ENCODE data around the gene FRMPD4.

FRMPD4 gene

DNA sequence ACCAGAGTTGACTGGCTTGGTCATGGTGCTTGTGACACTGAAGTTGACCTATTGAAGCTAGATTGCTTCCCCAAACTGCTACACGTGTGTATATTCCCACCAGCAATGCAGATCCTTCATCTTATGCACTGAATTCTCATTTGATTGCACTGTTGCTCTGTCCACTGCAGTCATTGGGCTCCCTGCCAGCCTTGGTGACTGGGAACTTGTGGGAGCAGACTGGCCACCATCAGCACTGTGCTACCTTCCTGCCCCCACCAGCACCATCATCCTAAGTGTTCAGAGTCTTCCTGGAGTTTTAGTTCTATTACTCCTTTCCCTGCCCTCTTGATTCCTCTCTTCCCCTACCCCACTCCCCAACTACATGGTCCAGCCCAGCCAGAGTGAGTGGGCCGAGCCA, 535.2 kb downstream of the FRMPD4 start:
- Histone ChIP-seq H3K9me3 (ENCODE audit: insufficient read depth, low read depth, low read length) (no peaks in the 10 kb centered on the region), H3K9ac (ENCODE audit: low read depth, low read length, poor library complexity, severe bottlenecking) (no peak overlapping the region), H3K79me2 (ENCODE audit: insufficient read depth, low read length) (no peaks in the 10 kb centered on the region), H3K9me2 (replicated peaks; ENCODE audit: low read depth, low read length) (no peaks in the 10 kb centered on the region), H3F3A (ENCODE audit: low read depth) (no peaks in the 10 kb centered on the region), H3K4me2 (ENCODE audit: low read depth, low read length, poor library complexity, severe bottlenecking) (no peak overlapping the region), H3K36me3 (ENCODE audit: insufficient read depth, low read length) (no peaks in the 10 kb centered on the region), H2AFZ (ENCODE audit: low read length) (no peak overlapping the region), H3K4me3 (ENCODE audit: low read length, poor library complexity, severe bottlenecking) (no peak overlapping the region), H3K4me1 (ENCODE audit: insufficient read depth, low read length, poor library complexity, severe bottlenecking) (no peaks in the 10 kb centered on the region), H3K27me3 (ENCODE audit: insufficient read depth, low read length, poor library complexity, severe bottlenecking) (no peaks in the 10 kb centered on the region), H4K20me1 (ENCODE audit: insufficient read depth, low read length, poor library complexity, severe bottlenecking) (no peaks in the 10 kb centered on the region)
- TF ChIP-seq, protein P1, sequence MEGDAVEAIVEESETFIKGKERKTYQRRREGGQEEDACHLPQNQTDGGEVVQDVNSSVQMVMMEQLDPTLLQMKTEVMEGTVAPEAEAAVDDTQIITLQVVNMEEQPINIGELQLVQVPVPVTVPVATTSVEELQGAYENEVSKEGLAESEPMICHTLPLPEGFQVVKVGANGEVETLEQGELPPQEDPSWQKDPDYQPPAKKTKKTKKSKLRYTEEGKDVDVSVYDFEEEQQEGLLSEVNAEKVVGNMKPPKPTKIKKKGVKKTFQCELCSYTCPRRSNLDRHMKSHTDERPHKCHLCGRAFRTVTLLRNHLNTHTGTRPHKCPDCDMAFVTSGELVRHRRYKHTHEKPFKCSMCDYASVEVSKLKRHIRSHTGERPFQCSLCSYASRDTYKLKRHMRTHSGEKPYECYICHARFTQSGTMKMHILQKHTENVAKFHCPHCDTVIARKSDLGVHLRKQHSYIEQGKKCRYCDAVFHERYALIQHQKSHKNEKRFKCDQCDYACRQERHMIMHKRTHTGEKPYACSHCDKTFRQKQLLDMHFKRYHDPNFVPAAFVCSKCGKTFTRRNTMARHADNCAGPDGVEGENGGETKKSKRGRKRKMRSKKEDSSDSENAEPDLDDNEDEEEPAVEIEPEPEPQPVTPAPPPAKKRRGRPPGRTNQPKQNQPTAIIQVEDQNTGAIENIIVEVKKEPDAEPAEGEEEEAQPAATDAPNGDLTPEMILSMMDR (conservative IDR thresholded peaks at IDR 0.05; ENCODE audit: low read length), result no peak
- TF ChIP-seq EZH2phosphoT487 (IDR thresholded peaks at IDR 0.05; ENCODE audit: borderline replicate concordance), result no peak

DNA sequence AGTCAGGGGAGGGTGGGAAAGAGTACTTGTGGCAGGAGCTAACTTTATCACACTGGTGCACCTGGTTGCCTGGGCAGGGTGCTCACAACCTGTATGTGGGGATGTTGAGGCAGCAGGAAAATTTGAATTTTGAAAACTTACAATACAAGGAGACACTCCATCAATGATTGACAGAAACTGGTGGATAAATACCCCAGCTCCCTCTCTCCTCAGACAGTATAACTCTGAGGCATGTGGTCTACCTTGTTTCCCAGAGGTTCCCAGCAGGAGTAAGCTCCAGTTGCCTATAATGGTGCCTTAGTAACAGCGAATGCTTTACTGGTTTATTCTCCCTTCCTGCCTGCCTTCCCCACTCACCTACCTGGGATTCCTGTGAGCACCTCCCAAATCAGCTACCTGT, 541.2 kb downstream of the FRMPD4 start:
- H3K9me3 ChIP-seq (ENCODE audit: insufficient read depth, low read depth, low read length), result no peaks in the 10 kb centered on the region
- H3K27me3 ChIP-seq (ENCODE audit: insufficient read depth, low read length, poor library complexity, severe bottlenecking), result no peaks in the 10 kb centered on the region
- H3K9ac ChIP-seq (ENCODE audit: low read depth, low read length, poor library complexity, severe bottlenecking), result no peak overlapping the region
- H3K4me1 ChIP-seq (ENCODE audit: insufficient read depth, low read length, poor library complexity, severe bottlenecking), result no peaks in the 10 kb centered on the region
- H3F3A ChIP-seq (ENCODE audit: low read depth), result no peaks in the 10 kb centered on the region
- H2AFZ ChIP-seq (ENCODE audit: low read length), result no peak overlapping the region
- H4K20me1 ChIP-seq (ENCODE audit: insufficient read depth, low read length, poor library complexity, severe bottlenecking), result no peaks in the 10 kb centered on the region
- H3K4me2 ChIP-seq (ENCODE audit: low read depth, low read length, poor library complexity, severe bottlenecking), result no peak overlapping the region
- TF ChIP-seq EZH2phosphoT487 (IDR thresholded peaks at IDR 0.05; ENCODE audit: borderline replicate concordance), result no peak
- TF ChIP-seq, protein P1 (conservative IDR thresholded peaks at IDR 0.05; ENCODE audit: low read length), result no peak
- no peaks in the 10 kb centered on the region for H3K9me2 ChIP-seq (replicated peaks; ENCODE audit: low read depth, low read length)
- H3K36me3 ChIP-seq (ENCODE audit: insufficient read depth, low read length), result no peaks in the 10 kb centered on the region
- no peak overlapping the region for H3K4me3 ChIP-seq (ENCODE audit: low read length, poor library complexity, severe bottlenecking)
- H3K79me2 ChIP-seq (ENCODE audit: insufficient read depth, low read length), result no peaks in the 10 kb centered on the region

DNA sequence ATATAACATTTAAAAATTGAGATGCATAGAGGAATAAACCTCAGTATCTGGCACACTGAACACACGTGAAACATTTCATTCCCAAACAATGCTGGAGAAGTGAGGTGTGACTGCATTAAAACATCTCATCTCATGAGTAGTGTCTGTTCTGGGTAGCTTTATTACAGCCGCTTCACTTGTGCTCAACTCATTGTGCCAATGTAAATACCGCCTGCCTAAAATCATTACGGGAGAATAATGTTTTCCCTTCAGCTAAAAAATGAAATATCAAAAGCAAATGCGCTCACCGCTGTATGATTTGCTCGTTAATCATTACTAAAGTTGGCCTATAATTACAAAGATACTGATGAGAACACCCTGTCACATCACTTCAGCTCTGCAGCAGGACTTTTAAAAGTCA, 542.8 kb downstream of the FRMPD4 start:
- Histone ChIP-seq H3K4me2 (ENCODE audit: low read depth, low read length, poor library complexity, severe bottlenecking) (no peak overlapping the region), H4K20me1 (ENCODE audit: insufficient read depth, low read length, poor library complexity, severe bottlenecking) (no peaks in the 10 kb centered on the region), H3K9me3 (ENCODE audit: insufficient read depth, low read depth, low read length) (no peaks in the 10 kb centered on the region), H3K27me3 (ENCODE audit: insufficient read depth, low read length, poor library complexity, severe bottlenecking) (no peaks in the 10 kb centered on the region), H3K4me1 (ENCODE audit: insufficient read depth, low read length, poor library complexity, severe bottlenecking) (no peaks in the 10 kb centered on the region), H3K79me2 (ENCODE audit: insufficient read depth, low read length) (no peaks in the 10 kb centered on the region), H3K9ac (ENCODE audit: low read depth, low read length, poor library complexity, severe bottlenecking) (no peak overlapping the region), H3F3A (ENCODE audit: low read depth) (no peaks in the 10 kb centered on the region), H3K4me3 (ENCODE audit: low read length, poor library complexity, severe bottlenecking) (no peak overlapping the region), H3K36me3 (ENCODE audit: insufficient read depth, low read length) (no peaks in the 10 kb centered on the region), H2AFZ (ENCODE audit: low read length) (no peak overlapping the region), H3K9me2 (replicated peaks; ENCODE audit: low read depth, low read length) (no peaks in the 10 kb centered on the region)
- TF ChIP-seq EZH2phosphoT487 (IDR thresholded peaks at IDR 0.05; ENCODE audit: borderline replicate concordance), result no peak
- TF ChIP-seq, protein P1 (conservative IDR thresholded peaks at IDR 0.05; ENCODE audit: low read length), result no peak
